ENCODE results near the gene ELAVL1. TPM values are rescaled to one million over a fixed set of nuclear protein-coding genes. Genes with fewer than 3 reads are reported as not detected.

Gene ELAVL1
- total RNA-seq, 6 experiments from 2014 or later = 25.3 to 33.6 (median 30.3) TPM

DNA sequence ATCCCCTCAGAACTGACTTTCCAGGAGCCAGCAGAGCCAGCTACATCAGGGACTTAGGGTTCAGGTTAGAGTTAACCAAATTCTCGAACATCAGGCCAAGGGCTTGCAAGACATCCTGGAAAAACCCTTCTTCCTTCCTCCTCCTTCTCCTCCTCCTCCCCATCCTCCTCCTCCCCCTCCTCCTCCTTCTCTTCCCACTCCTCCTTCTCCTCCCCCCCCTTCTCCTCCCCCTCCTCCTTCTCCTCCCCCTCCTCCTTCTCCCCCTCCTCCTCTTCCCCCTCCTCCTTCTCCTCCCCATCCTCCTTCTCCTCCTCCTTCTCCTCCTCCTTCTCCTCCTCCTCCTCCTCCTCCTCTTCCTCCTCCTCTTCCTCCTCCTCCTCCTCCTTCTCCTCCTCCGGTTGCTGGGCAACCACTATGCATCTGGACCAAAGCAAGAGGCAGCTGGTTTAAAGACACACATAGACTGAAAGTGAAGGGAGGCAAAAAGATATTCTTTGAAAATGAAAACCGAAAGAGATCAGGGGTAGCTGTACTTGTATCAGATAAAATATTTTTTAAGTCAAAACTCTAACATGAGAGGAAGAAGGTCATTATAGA, 41.2 kb upstream of the ELAVL1 start:
- Histone ChIP-seq H3K4me1 (peaks cover 0 to 6% (median 0%) of the 10 kb centered on the region in 4 donors), H3K4me3 (no peak overlapping the region), H3K27me3 (no peaks in the 10 kb centered on the region), H3K36me3 (no peaks in the 10 kb centered on the region), H3K9me3 (no peaks in the 10 kb centered on the region), H3K27ac (no peak overlapping the region)
- DNase-seq (no peak), ATAC-seq (no peak)
- 64% methylated on average over 2 of the region's 3 CpGs for WGBS (ENCODE audit: insufficient coverage, low coverage, low lambda C conversion rate, missing lambda C conversion rate)
- intact Hi-C loops (cut with DNase I) = no loop called here
- TF ChIP-seq POLR2A (IDR thresholded peaks at IDR 0.05) (no peak), CTCF (IDR thresholded peaks at IDR 0.05) (no peak)

DNA sequence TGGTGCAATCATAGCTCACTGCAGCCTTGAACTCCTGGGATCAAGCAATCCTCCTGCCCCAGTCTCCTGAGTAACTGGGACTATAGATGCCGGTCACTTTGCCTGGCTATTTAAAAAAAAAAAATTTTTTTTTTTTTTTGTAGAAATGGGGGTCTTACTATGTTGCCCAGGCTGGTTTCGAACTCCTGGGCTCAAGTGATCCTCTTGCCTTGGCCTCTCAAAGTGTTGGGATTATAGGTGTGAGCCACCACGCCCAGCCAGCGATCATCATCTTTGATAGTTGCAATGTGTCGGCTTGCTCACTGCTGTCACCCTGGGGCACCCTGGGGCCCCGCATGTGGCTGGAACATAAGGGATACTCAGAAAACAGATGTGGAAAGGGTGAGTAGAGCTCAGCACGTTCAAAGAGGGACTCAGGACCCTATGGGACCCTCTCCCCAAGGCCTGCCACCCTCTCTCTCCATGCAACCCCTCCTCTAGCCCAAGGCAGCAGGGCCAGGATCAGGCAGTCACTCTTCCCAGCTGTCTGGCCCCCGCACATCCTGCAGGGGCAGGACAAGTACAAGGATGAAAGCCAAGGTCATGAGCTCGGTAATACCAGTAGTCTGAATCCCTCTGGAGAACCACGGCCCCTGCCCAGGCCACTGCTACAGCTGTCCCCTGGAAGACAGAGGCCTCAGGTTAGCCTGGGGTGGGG, 40.6 kb upstream of the ELAVL1 start:
- TF ChIP-seq POLR2A (IDR thresholded peaks at IDR 0.05) (no peak), CTCF (IDR thresholded peaks at IDR 0.05) (no peak)
- Histone ChIP-seq H3K4me3 (no peak overlapping the region), H3K4me1 (peaks cover 0 to 6% (median 0%) of the 10 kb centered on the region in 4 donors), H3K27me3 (no peaks in the 10 kb centered on the region), H3K9me3 (no peaks in the 10 kb centered on the region), H3K36me3 (no peaks in the 10 kb centered on the region), H3K27ac (no peak overlapping the region)
- DNase-seq (no peak), ATAC-seq (no peak)
- WGBS (ENCODE audit: insufficient coverage, low coverage, low lambda C conversion rate, missing lambda C conversion rate) = 75% methylated on average over 7 of the region's 10 CpGs
- intact Hi-C loops (cut with DNase I) = no loop called here

DNA sequence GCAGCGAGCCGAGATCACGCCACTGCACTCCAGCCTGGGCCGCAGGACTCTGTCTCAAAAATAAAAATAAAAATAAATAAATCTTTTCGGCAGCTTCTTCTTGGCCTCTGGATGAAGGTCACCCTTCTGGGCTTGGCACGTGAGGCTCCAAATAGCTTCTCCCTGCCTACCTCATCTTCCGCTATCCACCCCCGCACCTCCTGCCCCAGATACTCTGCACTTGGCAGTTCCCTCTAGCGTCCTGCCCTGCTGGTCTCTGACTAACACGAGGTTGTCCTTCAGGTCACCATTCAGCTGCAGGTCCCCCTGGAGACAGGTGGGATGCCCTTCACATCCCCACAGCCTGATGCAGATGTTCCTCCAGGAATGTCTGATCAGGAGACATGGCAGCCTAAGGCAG, 38.6 kb upstream of the ELAVL1 start:
- H3K4me1 ChIP-seq = no peaks in the 10 kb centered on the region
- H3K9me3 ChIP-seq = no peaks in the 10 kb centered on the region
- WGBS (ENCODE audit: insufficient coverage, low coverage, low lambda C conversion rate, missing lambda C conversion rate) = 76% methylated on average over 5 of the region's 10 CpGs
- TF ChIP-seq CTCF (IDR thresholded peaks at IDR 0.05) (no peak), POLR2A (IDR thresholded peaks at IDR 0.05) (no peak)
- ATAC-seq (no peak), DNase-seq (no peak)
- no peak overlapping the region for H3K27ac ChIP-seq
- H3K27me3 ChIP-seq = no peaks in the 10 kb centered on the region
- no peak overlapping the region for H3K4me3 ChIP-seq
- intact Hi-C loops (cut with DNase I) = no loop called here
- H3K36me3 ChIP-seq = no peaks in the 10 kb centered on the region

GRCh38 chr19:8042900-8043299, 37.5 kb upstream of the ELAVL1 start:
- 94% methylated on average over 6 of the region's 9 CpGs for WGBS (ENCODE audit: insufficient coverage, low coverage, low lambda C conversion rate, missing lambda C conversion rate)
- no peak for ATAC-seq
- DNase-seq = no peak
- Histone ChIP-seq H3K27me3 (no peaks in the 10 kb centered on the region), H3K4me3 (no peak overlapping the region), H3K9me3 (no peaks in the 10 kb centered on the region), H3K27ac (no peak overlapping the region), H3K4me1 (no peaks in the 10 kb centered on the region), H3K36me3 (no peaks in the 10 kb centered on the region)
- no peak for TF ChIP-seq CTCF (IDR thresholded peaks at IDR 0.05)
- no peak for TF ChIP-seq POLR2A (IDR thresholded peaks at IDR 0.05)
- intact Hi-C loops (cut with DNase I) = no loop called here

All from right lobe of liver (tissue), 6 donors.